Endothelial cell of umbilical vein (primary cell): ENCODE results near the gene GRPR. TPM values are rescaled to one million over a fixed set of nuclear protein-coding genes. Genes with fewer than 3 reads are reported as not detected.

ENCODE experiments used
- BruUV-seq: library from RNA; stranded (reverse); fragments of 400-500 nt; replicated peaks from 2 replicates; lab custom pipeline; 2021; lab: Mats Ljungman, UMichigan
- CTCF ChIA-PET: fragments of 300-600, 350-600 bp; sonication (Branson Sonifier 250); formaldehyde crosslinking; loops from one replicate; lab custom pipeline; 2021; ENCODE audit warnings: antibody characterized with exemption, inconsistent platforms; lab: Charles Lee
- POLR2A ChIA-PET: fragments of 300-600, 350-600 bp; sonication (Branson Sonifier 250); formaldehyde crosslinking; loops from one replicate; lab custom pipeline; 2021; ENCODE audit warnings: antibody characterized with exemption, inconsistent platforms; lab: Charles Lee
- DNase-seq: peaks from one replicate; pipeline ENCODE4 v3.0.0-alpha.2; 2011; ENCODE audit warnings: low read depth, low spot score
- FAIRE-seq: peaks from 2 replicates; lab custom pipeline; 2011; peaks lifted over from hg19 to GRCh38; lab: Jason Lieb, UNC
- H2AFZ ChIP-seq: 2 replicates; pipeline ENCODE4 v1.6.0; 2012; ENCODE audit warnings: low read depth, low read length, control low read depth, inconsistent platforms
- H3K27ac ChIP-seq: 2 replicates; pipeline ENCODE4 v1.5.1; 2011; ENCODE audit warnings: low read depth, mild to moderate bottlenecking, control low read depth, low read length, moderate library complexity; ENCODE audit not compliant: insufficient read depth
- H3K27me3 ChIP-seq, 2 experiments: 2 replicates each; pipeline versions ENCODE4 v1.6.0 to v1.6.1; 2011; ENCODE audit warnings: low read length in 2 of 2, mixed read lengths in 1 of 2; ENCODE audit not compliant: control insufficient read depth in 2 of 2, insufficient read depth in 2 of 2
- H3K36me3 ChIP-seq, 2 experiments: 2 replicates in 1 of 2; 3 replicates in 1 of 2; pipeline ENCODE4 v1.5.1; 2011; ENCODE audit warnings: low read length in 2 of 2, mild to moderate bottlenecking in 1 of 2, moderate library complexity in 1 of 2; ENCODE audit not compliant: control insufficient read depth in 2 of 2, insufficient read depth in 2 of 2; ENCODE audit errors: extremely low read depth in 1 of 2
- H3K4me1 ChIP-seq: 3 replicates; pipeline ENCODE4 v1.5.1; 2011; ENCODE audit warnings: mild to moderate bottlenecking, low read length; ENCODE audit not compliant: control insufficient read depth, insufficient read depth; ENCODE audit errors: extremely low read depth
- H3K4me2 ChIP-seq: 2 replicates; pipeline ENCODE4 v1.6.1; 2011; ENCODE audit warnings: low read length, control low read depth, mixed read lengths; ENCODE audit not compliant: insufficient read depth
- H3K4me3 ChIP-seq, 3 experiments: fragments of 200-600 bp in 1 of 3; sonication (generic), shearing (Covaris generic) in 1 of 3; replicated peaks in 1 of 3; 2 replicates each; pipeline ENCODE4 v1.5.1; 2011 to 2016; ENCODE audit warnings: control low read depth in 3 of 3, low read length in 3 of 3, mild to moderate bottlenecking in 2 of 3, inconsistent platforms in 1 of 3, low read depth in 1 of 3, moderate library complexity in 1 of 3; ENCODE audit not compliant: insufficient read depth in 1 of 3
- H3K79me2 ChIP-seq: 2 replicates; pipeline ENCODE4 v1.6.0; 2012; ENCODE audit warnings: low read length, inconsistent platforms; ENCODE audit not compliant: control insufficient read depth, insufficient read depth
- H3K9ac ChIP-seq: replicated peaks from 2 replicates; pipeline ENCODE3; 2011; ENCODE audit warnings: low read length, control low read depth; ENCODE audit not compliant: insufficient read depth; ENCODE audit errors: extremely low read depth
- H3K9me1 ChIP-seq: replicated peaks from 3 replicates; pipeline ENCODE4 v1.6.0; 2011; ENCODE audit warnings: mild to moderate bottlenecking, low read length; ENCODE audit not compliant: control insufficient read depth, insufficient read depth; ENCODE audit errors: extremely low read depth
- H3K9me3 ChIP-seq: replicated peaks from 2 replicates; pipeline ENCODE4 v1.5.1; 2012; ENCODE audit warnings: low read length, inconsistent platforms; ENCODE audit not compliant: control insufficient read depth, insufficient read depth
- H4K20me1 ChIP-seq: replicated peaks from 2 replicates; pipeline ENCODE3; 2011; ENCODE audit warnings: mild to moderate bottlenecking, low read length; ENCODE audit not compliant: control insufficient read depth, insufficient read depth; ENCODE audit errors: extremely low read depth
- CTCF ChIP-seq, 2 donors: IDR thresholded peaks; 1 replicate in 1 of 2; 2 replicates in 1 of 2; pipeline ENCODE4 v1.5.1; 2011; ENCODE audit warnings: low read length in 2 of 2, mild to moderate bottlenecking in 2 of 2, moderate library complexity in 2 of 2, control low read depth in 1 of 2, inconsistent platforms in 1 of 2, low read depth in 1 of 2; ENCODE audit not compliant: insufficient read depth in 1 of 2; ENCODE audit errors: extremely low read depth in 1 of 2
- FOS ChIP-seq: IDR thresholded peaks from 2 replicates; pipeline ENCODE4 v1.6.1; 2011; ENCODE audit warnings: mild to moderate bottlenecking, low read length, moderate library complexity, borderline replicate concordance; ENCODE audit not compliant: insufficient read depth
- GATA2 ChIP-seq: IDR thresholded peaks from 2 replicates; pipeline ENCODE4 v1.7.0; 2011; ENCODE audit warnings: low read depth, mild to moderate bottlenecking, moderate library complexity, mixed read lengths, low read length; ENCODE audit not compliant: insufficient read length, insufficient read depth
- MYC ChIP-seq: IDR thresholded peaks from one replicate; pipeline ENCODE4 v1.6.1; 2011; ENCODE audit warnings: mild to moderate bottlenecking, low read depth, low read length
- POLR2A ChIP-seq: IDR thresholded peaks from 2 replicates; pipeline ENCODE4 v1.6.1; 2012; ENCODE audit warnings: low read depth, mild to moderate bottlenecking, control low read depth, low read length
- POLR2AphosphoS5 ChIP-seq: IDR thresholded peaks from 2 replicates; pipeline ENCODE4 v1.6.1; 2012; ENCODE audit warnings: low read depth, mild to moderate bottlenecking, control low read depth, low read length, moderate library complexity; ENCODE audit not compliant: insufficient read depth
- dilution Hi-C: fragments of 300-500 bp; cut with MboI; formaldehyde crosslinking; loops from one replicate; pipeline ENCODE4 v1.15.0; 2019; ENCODE audit warnings: low sequenced_read_pairs; ENCODE audit not compliant: extremely low pct_ligation_motif_present
- intact Hi-C: fragments of 100-400 bp; cut with micrococcal nuclease; formaldehyde crosslinking; loops from one replicate; pipeline ENCODE4 v1.10.0; 2022
- polyA plus RNA-seq, 4 experiments: library from polyadenylated mRNA; depleted of rRNA in 3 of 4; stranded (reverse) in 3 of 4; unstranded in 1 of 4; fragments of >200 nt; gene quantifications; 2 replicates each; pipeline versions ENCODE4 v1.2.1 to v1.2.3, GENCODE V29; 2011 to 2012; ENCODE audit warnings: missing spikeins in 1 of 4
- total RNA-seq: library from RNA; stranded (reverse); gene quantifications from 2 replicates; pipeline ENCODE4 v1.2.3, GENCODE V29; 2021

The GRPR gene
- total and polyA plus RNA-seq, 2 donors (not counting 3 experiments of a cell fraction or from before 2014, with no cell fraction given), result 0.11 TPM; not detected in 1

GRCh38 chrX:16082470-16083085, 40.8 kb upstream of the GRPR start:
- no peaks in the 10 kb centered on the region for H3K9me1 ChIP-seq
- no peaks in the 10 kb centered on the region for H4K20me1 ChIP-seq
- no peak overlapping the region for H2AFZ ChIP-seq
- FAIRE-seq (no peak), DNase-seq (no peak)
- no peak for TF ChIP-seq GATA2
- no peak for TF ChIP-seq POLR2A
- TF ChIP-seq FOS, result no peak
- TF ChIP-seq POLR2AphosphoS5, result no peak
- H3K4me3 ChIP-seq, result no peak overlapping the region
- no peaks in the 10 kb centered on the region for H3K4me1 ChIP-seq
- no peak overlapping the region for H3K4me2 ChIP-seq
- BruUV-seq, result no TSS peak
- H3K9me3 ChIP-seq, result no peaks in the 10 kb centered on the region
- POLR2A ChIA-PET, result no interaction called here
- H3K27ac ChIP-seq, result no peak overlapping the region
- H3K36me3 ChIP-seq, result no peaks in the 10 kb centered on the region
- intact Hi-C loops (no loop called here), dilution Hi-C loops (no loop called here)
- no peak overlapping the region for H3K9ac ChIP-seq
- CTCF ChIA-PET, result no interaction called here
- H3K27me3 ChIP-seq, result no peaks in the 10 kb centered on the region
- H3K79me2 ChIP-seq, result no peaks in the 10 kb centered on the region

- dilution Hi-C loops, result no loop called here
- Histone ChIP-seq H3K9me1 (no peaks in the 10 kb centered on the region), H3K4me2 (no peak overlapping the region), H3K27ac (no peak overlapping the region), H3K27me3 (no peaks in the 10 kb centered on the region), H2AFZ (no peak overlapping the region), H3K79me2 (no peaks in the 10 kb centered on the region), H3K9me3 (no peaks in the 10 kb centered on the region), H3K9ac (no peak overlapping the region), H3K36me3 (no peaks in the 10 kb centered on the region), H4K20me1 (no peaks in the 10 kb centered on the region), H3K4me1 (no peaks in the 10 kb centered on the region), H3K4me3 (no peak overlapping the region)
- no peak for DNase-seq
- BruUV-seq, result no TSS peak
- TF ChIP-seq CTCF (IDR thresholded peaks at IDR 0.05; ENCODE audit: extremely low read depth in 1 of 2, insufficient read depth in 1 of 2, low read depth in 1 of 2, low read length in 2 of 2) (no peak), MYC (no peak)
- intact Hi-C loops, result no loop called here
- ChIA-PET CTCF (no interaction called here), POLR2A (no interaction called here)
- FAIRE-seq, result no peak
These were observed 36.3 kb upstream of the GRPR start for GRCh38 chrX:16087076-16087475.
